Endothelial cell of umbilical vein (primary cell): ENCODE measurements around the gene TMEM59.

ENCODE experiments used
- CTCF ChIP-seq, 2 donors: IDR thresholded peaks; 1 replicate in 1 of 2; 2 replicates in 1 of 2; pipeline ENCODE4 v1.5.1; 2011; ENCODE audit warnings: low read length in 2 of 2, mild to moderate bottlenecking in 2 of 2, moderate library complexity in 2 of 2, control low read depth in 1 of 2, inconsistent platforms in 1 of 2, low read depth in 1 of 2; ENCODE audit not compliant: insufficient read depth in 1 of 2; ENCODE audit errors: extremely low read depth in 1 of 2
- EZH2 ChIP-seq: IDR thresholded peaks from 2 replicates; pipeline ENCODE4 v1.6.1; 2012; ENCODE audit warnings: borderline replicate concordance, low read depth, mild to moderate bottlenecking, moderate library complexity, low read length, inconsistent platforms; ENCODE audit not compliant: severe bottlenecking
- GATA2 ChIP-seq: IDR thresholded peaks from 2 replicates; pipeline ENCODE4 v1.7.0; 2011; ENCODE audit warnings: low read depth, mild to moderate bottlenecking, moderate library complexity, mixed read lengths, low read length; ENCODE audit not compliant: insufficient read length, insufficient read depth
- JUN ChIP-seq: IDR thresholded peaks from 2 replicates; pipeline ENCODE4 v1.6.1; 2011; ENCODE audit warnings: borderline replicate concordance, low read depth; ENCODE audit not compliant: insufficient read length, insufficient read depth
- MAX ChIP-seq: IDR thresholded peaks from 2 replicates; pipeline ENCODE4 v1.6.1; 2011; ENCODE audit not compliant: insufficient read depth, insufficient read length
- MYC ChIP-seq: IDR thresholded peaks from one replicate; pipeline ENCODE4 v1.6.1; 2011; ENCODE audit warnings: mild to moderate bottlenecking, low read depth, low read length
- POLR2A ChIP-seq: IDR thresholded peaks from 2 replicates; pipeline ENCODE4 v1.6.1; 2012; ENCODE audit warnings: low read depth, mild to moderate bottlenecking, control low read depth, low read length
- POLR2AphosphoS5 ChIP-seq: IDR thresholded peaks from 2 replicates; pipeline ENCODE4 v1.6.1; 2012; ENCODE audit warnings: low read depth, mild to moderate bottlenecking, control low read depth, low read length, moderate library complexity; ENCODE audit not compliant: insufficient read depth

GRCh38 chr1:54051933-54052430, 1.0 kb downstream of the TMEM59 start:
- TF ChIP-seq CTCF (IDR thresholded peaks at IDR 0.05; ENCODE audit: extremely low read depth in 1 of 2, insufficient read depth in 1 of 2, low read depth in 1 of 2, low read length in 2 of 2) (no peak), POLR2AphosphoS5 (no peak), MAX (no peak), POLR2A (no peak), EZH2 (no peak), GATA2 (no peak), MYC (no peak), JUN (no peak)
